Measurements from ENCODE around the gene THADA. TPM values are rescaled to one million over a fixed set of nuclear protein-coding genes. Genes with fewer than 3 reads are reported as not detected.
A peak's percentile ranks its signal among the peaks of the same experiment; 100 is the strongest.

Gene THADA
- total RNA-seq, 6 donors from 2014 or later = 23.6 to 57.5 (median 37.3) TPM

- no peaks in the 10 kb centered on the region for H3K27me3 ChIP-seq
- 78 to 79% methylated on average over 5 of the region's 5 CpGs for whole genome bisulfite sequencing, 2 donors
- no peak for TF ChIP-seq POLR2AphosphoS5 (IDR thresholded peaks at IDR 0.05)
- no peak for TF ChIP-seq POLR2A (IDR thresholded peaks at IDR 0.05)
- no peak for TF ChIP-seq EP300 (IDR thresholded peaks at IDR 0.05)
- no peak for TF ChIP-seq CTCF (IDR thresholded peaks at IDR 0.05)
- DNase-seq (no peak), ATAC-seq (ENCODE audit: low FRiP score in 2 of 2) (peak in 1 of 2 donors; percentile 38)
- no peak overlapping the region for H3K27ac ChIP-seq
- H3K36me3 ChIP-seq = no peaks in the 10 kb centered on the region
- peaks cover 0 to 13% (median 8%) of the 10 kb centered on the region in 4 donors for H3K4me1 ChIP-seq
- no peaks in the 10 kb centered on the region for H3K9me3 ChIP-seq
- H3K4me3 ChIP-seq = no peak overlapping the region
Measured at GRCh38 chr2:43368483-43369385, 227.1 kb downstream of the THADA start.

GRCh38 chr2:43367012-43367782 is 228.6 kb downstream of the THADA start:
- no peak overlapping the region for H3K4me3 ChIP-seq
- no peak overlapping the region for H3K27ac ChIP-seq
- 91 to 92% methylated on average over 3 of the region's 3 CpGs for WGBS, 2 donors
- no peak for DNase-seq
- H3K4me1 ChIP-seq = peaks cover 0 to 13% (median 8%) of the 10 kb centered on the region in 4 donors
- ATAC-seq (ENCODE audit: low FRiP score in 2 of 2) = no peak
- H3K36me3 ChIP-seq = no peaks in the 10 kb centered on the region
- TF ChIP-seq POLR2AphosphoS5 (IDR thresholded peaks at IDR 0.05) (no peak), CTCF (IDR thresholded peaks at IDR 0.05) (no peak), EP300 (IDR thresholded peaks at IDR 0.05) (no peak), POLR2A (IDR thresholded peaks at IDR 0.05) (no peak)
- H3K9me3 ChIP-seq = no peaks in the 10 kb centered on the region
- H3K27me3 ChIP-seq = no peaks in the 10 kb centered on the region

- Histone ChIP-seq H3K36me3 (no peaks in the 10 kb centered on the region), H3K4me3 (no peak overlapping the region), H3K9me3 (no peaks in the 10 kb centered on the region), H3K27me3 (no peaks in the 10 kb centered on the region), H3K4me1 (peaks cover 0 to 11% (median 0%) of the 10 kb centered on the region in 4 donors), H3K27ac (no peak overlapping the region)
- DNase-seq (no peak), ATAC-seq (ENCODE audit: low FRiP score in 2 of 2) (no peak)
- 84 to 85% methylated on average over 4 of the region's 4 CpGs for WGBS, 2 donors
- TF ChIP-seq POLR2AphosphoS5 (IDR thresholded peaks at IDR 0.05) (no peak), POLR2A (IDR thresholded peaks at IDR 0.05) (no peak), EP300 (IDR thresholded peaks at IDR 0.05) (no peak), CTCF (IDR thresholded peaks at IDR 0.05) (no peak)
Measured at GRCh38 chr2:43363120-43363519, 232.7 kb downstream of the THADA start.

- ATAC-seq (ENCODE audit: low FRiP score in 2 of 2) (peak in 1 of 2 donors; percentile 70), DNase-seq (no peak)
- Histone ChIP-seq H3K27me3 (no peaks in the 10 kb centered on the region), H3K36me3 (no peaks in the 10 kb centered on the region), H3K27ac (no peak overlapping the region), H3K4me1 (peaks cover 0 to 11% (median 4%) of the 10 kb centered on the region in 4 donors), H3K4me3 (no peak overlapping the region), H3K9me3 (no peaks in the 10 kb centered on the region)
- WGBS, 2 donors = 63 to 72% methylated on average over 2 of the region's 2 CpGs
- no peak for TF ChIP-seq POLR2AphosphoS5 (IDR thresholded peaks at IDR 0.05)
Measured at GRCh38 chr2:43361286-43361685, 234.6 kb downstream of the THADA start.

- H3K36me3 ChIP-seq = no peaks in the 10 kb centered on the region
- H3K9me3 ChIP-seq = no peaks in the 10 kb centered on the region
- 48 to 70% methylated on average over 3 of the region's 3 CpGs for WGBS, 2 donors
- H3K27me3 ChIP-seq = no peaks in the 10 kb centered on the region
- no peak overlapping the region for H3K27ac ChIP-seq
- no peak overlapping the region for H3K4me3 ChIP-seq
- no peak for TF ChIP-seq POLR2A (IDR thresholded peaks at IDR 0.05)
- no peak for TF ChIP-seq POLR2AphosphoS5 (IDR thresholded peaks at IDR 0.05)
- TF ChIP-seq EP300 (IDR thresholded peaks at IDR 0.05) = no peak
- no peak for TF ChIP-seq CTCF (IDR thresholded peaks at IDR 0.05)
- no peak for DNase-seq
- H3K4me1 ChIP-seq = peaks cover 0 to 11% (median 5%) of the 10 kb centered on the region in 4 donors
- no peak for ATAC-seq (ENCODE audit: low FRiP score in 2 of 2)
Measured at GRCh38 chr2:43360137-43360536, 235.7 kb downstream of the THADA start.

Data from upper lobe of left lung (tissue), 6 donors.